ENCODE results near the gene OCSTAMP. TPM values are rescaled to one million over a fixed set of nuclear protein-coding genes. Genes with fewer than 3 reads are reported as not detected.

The OCSTAMP gene
- total and polyA plus RNA-seq, 2 experiments from 2014 or later, result not detected

DNA sequence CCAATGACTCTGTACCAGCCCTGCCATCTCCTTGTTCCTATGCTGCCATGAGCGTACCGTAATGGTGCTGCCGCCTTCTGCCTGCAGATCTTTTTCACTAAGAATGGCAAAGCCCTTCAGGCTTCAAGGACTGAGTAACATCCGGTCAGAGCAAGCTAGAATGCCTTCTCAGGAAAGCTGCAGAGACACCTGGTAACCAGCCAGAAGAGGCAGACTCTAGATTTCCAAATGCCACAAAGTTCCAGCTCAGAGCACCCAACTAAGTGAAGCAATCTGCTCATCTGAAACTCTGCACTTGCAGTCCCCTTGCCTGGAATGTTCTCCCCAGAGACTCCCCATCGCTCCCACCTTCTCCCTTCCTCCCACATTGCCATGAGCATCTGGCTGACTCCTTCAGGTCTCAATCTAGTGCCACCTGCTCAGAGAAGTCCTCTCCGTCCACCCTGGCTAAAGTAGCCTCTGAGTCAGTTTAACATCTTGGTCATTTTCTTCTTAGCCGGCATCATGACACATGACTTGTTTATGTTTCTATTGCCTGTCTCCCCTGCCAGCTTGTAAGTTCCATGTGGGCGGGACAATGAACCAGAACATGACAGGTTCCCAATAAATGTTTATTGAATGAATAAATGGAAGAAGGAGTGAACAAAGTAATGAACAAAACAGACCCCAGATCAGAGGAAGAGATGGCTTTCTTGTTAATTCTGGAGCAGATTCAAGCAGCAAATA is 6.9 kb upstream of the OCSTAMP start:
- no peak overlapping the region for H3K4me2 ChIP-seq
- 88% methylated on average over 8 of the region's 8 CpGs for WGBS (ENCODE audit: low lambda C conversion rate, missing lambda C conversion rate)
- TF ChIP-seq EZH2phosphoT487 (IDR thresholded peaks at IDR 0.05; ENCODE audit: low read depth, severe bottlenecking, unreplicated experiment) (no peak), EZH2 (IDR thresholded peaks at IDR 0.05; ENCODE audit: borderline replicate concordance) (no peak)
- TF ChIP-seq, protein P1, sequence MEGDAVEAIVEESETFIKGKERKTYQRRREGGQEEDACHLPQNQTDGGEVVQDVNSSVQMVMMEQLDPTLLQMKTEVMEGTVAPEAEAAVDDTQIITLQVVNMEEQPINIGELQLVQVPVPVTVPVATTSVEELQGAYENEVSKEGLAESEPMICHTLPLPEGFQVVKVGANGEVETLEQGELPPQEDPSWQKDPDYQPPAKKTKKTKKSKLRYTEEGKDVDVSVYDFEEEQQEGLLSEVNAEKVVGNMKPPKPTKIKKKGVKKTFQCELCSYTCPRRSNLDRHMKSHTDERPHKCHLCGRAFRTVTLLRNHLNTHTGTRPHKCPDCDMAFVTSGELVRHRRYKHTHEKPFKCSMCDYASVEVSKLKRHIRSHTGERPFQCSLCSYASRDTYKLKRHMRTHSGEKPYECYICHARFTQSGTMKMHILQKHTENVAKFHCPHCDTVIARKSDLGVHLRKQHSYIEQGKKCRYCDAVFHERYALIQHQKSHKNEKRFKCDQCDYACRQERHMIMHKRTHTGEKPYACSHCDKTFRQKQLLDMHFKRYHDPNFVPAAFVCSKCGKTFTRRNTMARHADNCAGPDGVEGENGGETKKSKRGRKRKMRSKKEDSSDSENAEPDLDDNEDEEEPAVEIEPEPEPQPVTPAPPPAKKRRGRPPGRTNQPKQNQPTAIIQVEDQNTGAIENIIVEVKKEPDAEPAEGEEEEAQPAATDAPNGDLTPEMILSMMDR (IDR thresholded peaks at IDR 0.05; ENCODE audit: poor library complexity), result no peak

DNA sequence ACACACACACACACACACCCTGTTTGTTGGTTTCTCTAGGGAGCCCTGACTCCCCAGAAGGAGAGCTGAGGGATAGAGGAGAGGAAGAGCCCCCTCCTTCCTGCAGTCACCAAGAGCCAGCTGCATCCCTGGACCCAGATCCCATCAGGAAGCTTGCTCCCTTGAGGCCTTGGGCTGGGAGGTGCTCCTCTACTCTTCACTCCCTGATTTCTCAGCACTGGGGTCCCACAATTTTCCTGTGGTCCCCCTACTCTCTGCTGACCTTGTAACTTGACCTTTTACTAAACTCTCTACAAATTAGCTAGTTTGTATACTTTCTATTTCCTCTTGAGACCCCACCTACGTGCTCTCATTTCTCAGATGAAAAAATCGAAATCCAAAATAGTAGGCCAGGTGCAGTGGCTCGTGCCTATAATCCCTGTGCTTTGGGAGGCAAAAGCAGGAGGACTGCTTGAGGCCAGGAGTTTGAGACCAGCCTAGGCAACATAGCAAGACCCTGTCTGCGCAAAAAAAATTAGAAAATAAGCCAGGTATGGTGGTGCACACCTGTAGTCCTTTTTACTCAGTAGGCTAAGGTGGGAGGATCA is 5.0 kb upstream of the OCSTAMP start:
- H3K4me1 ChIP-seq (ENCODE audit: insufficient read depth), result no peaks in the 10 kb centered on the region
- DNase-seq (ENCODE audit: low spot score), result no peak
- H3K79me2 ChIP-seq, result no peaks in the 10 kb centered on the region
- no peaks in the 10 kb centered on the region for H3K9me2 ChIP-seq (replicated peaks; ENCODE audit: insufficient read depth)
- no peak overlapping the region for H3K4me3 ChIP-seq
- no peak overlapping the region for H3K4me2 ChIP-seq
- no peaks in the 10 kb centered on the region for H3K36me3 ChIP-seq (replicated peaks; ENCODE audit: insufficient read depth, low read depth)
- TF ChIP-seq, protein P1 (IDR thresholded peaks at IDR 0.05; ENCODE audit: poor library complexity), result no peak
- TF ChIP-seq EZH2 (IDR thresholded peaks at IDR 0.05; ENCODE audit: borderline replicate concordance) (no peak), EZH2phosphoT487 (IDR thresholded peaks at IDR 0.05; ENCODE audit: low read depth, severe bottlenecking, unreplicated experiment) (no peak)
- 96% methylated on average over 4 of the region's 4 CpGs for WGBS (ENCODE audit: low lambda C conversion rate, missing lambda C conversion rate)
- H3K27ac ChIP-seq, result no peak overlapping the region
- H3K9me3 ChIP-seq (ENCODE audit: low read depth), result no peaks in the 10 kb centered on the region
- no peak overlapping the region for H2AFZ ChIP-seq
- no peaks in the 10 kb centered on the region for H4K20me1 ChIP-seq (ENCODE audit: insufficient read depth, poor library complexity, severe bottlenecking)
- no peaks in the 10 kb centered on the region for H3K27me3 ChIP-seq

More for the DNA sequence above, 6.9 kb upstream of the OCSTAMP start:
- H3K4me3 ChIP-seq, result no peak overlapping the region
- no peak overlapping the region for H2AFZ ChIP-seq
- no peaks in the 10 kb centered on the region for H3K9me3 ChIP-seq (ENCODE audit: low read depth)
- no peaks in the 10 kb centered on the region for H3K79me2 ChIP-seq
- H3K27ac ChIP-seq, result no peak overlapping the region
- no peaks in the 10 kb centered on the region for H3K9me2 ChIP-seq (replicated peaks; ENCODE audit: insufficient read depth)
- no peaks in the 10 kb centered on the region for H3K4me1 ChIP-seq (ENCODE audit: insufficient read depth)
- H4K20me1 ChIP-seq (ENCODE audit: insufficient read depth, poor library complexity, severe bottlenecking), result no peaks in the 10 kb centered on the region
- no peak for DNase-seq (ENCODE audit: low spot score)
- H3K36me3 ChIP-seq (replicated peaks; ENCODE audit: insufficient read depth, low read depth), result no peaks in the 10 kb centered on the region
- H3K27me3 ChIP-seq, result no peaks in the 10 kb centered on the region

DNA sequence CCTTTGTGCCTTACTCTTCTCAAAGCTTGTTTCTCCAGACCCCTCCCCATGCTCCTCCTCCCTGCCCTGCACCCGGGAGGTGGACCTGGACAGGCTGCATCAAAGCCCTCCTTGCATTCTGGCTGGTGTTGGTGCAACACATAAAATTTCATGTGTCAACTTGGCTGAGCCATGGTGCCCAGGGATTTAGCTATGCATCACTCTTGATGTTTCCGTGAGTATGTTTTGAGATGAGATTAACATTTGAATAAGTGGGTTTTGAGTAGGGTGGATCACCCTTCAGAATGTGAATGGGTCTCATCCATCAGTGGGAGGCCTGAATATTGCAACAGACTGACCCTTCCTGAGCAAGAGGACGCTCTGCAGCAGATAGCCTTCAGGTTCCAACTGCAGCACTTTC is 4.4 kb upstream of the OCSTAMP start:
- no peaks in the 10 kb centered on the region for H3K79me2 ChIP-seq
- H3K36me3 ChIP-seq (replicated peaks; ENCODE audit: insufficient read depth, low read depth), result no peaks in the 10 kb centered on the region
- H3K9me3 ChIP-seq (ENCODE audit: low read depth), result no peaks in the 10 kb centered on the region
- no peaks in the 10 kb centered on the region for H3K9me2 ChIP-seq (replicated peaks; ENCODE audit: insufficient read depth)
- 60% methylated on average over 3 of the region's 3 CpGs for WGBS (ENCODE audit: low lambda C conversion rate, missing lambda C conversion rate)
- no peaks in the 10 kb centered on the region for H4K20me1 ChIP-seq (ENCODE audit: insufficient read depth, poor library complexity, severe bottlenecking)
- no peak overlapping the region for H3K27ac ChIP-seq
- H3K4me2 ChIP-seq, result no peak overlapping the region
- no peaks in the 10 kb centered on the region for H3K4me1 ChIP-seq (ENCODE audit: insufficient read depth)
- no peak overlapping the region for H3K4me3 ChIP-seq
- no peak overlapping the region for H2AFZ ChIP-seq
- H3K27me3 ChIP-seq, result no peaks in the 10 kb centered on the region
- no peak for DNase-seq (ENCODE audit: low spot score)
- no peak for TF ChIP-seq EZH2phosphoT487 (IDR thresholded peaks at IDR 0.05; ENCODE audit: low read depth, severe bottlenecking, unreplicated experiment)
- TF ChIP-seq, protein P1 (IDR thresholded peaks at IDR 0.05; ENCODE audit: poor library complexity), result no peak
- TF ChIP-seq EZH2 (IDR thresholded peaks at IDR 0.05; ENCODE audit: borderline replicate concordance), result no peak

Data from hepatocyte (in vitro differentiated cells).